ENCODE measurements around the gene ZBTB12.
"Not testable (repeated sequence)": the region's sequence is repeated elsewhere in the genome, so short reads cannot be mapped to it uniquely, and the experiment has no call there.

DNA sequence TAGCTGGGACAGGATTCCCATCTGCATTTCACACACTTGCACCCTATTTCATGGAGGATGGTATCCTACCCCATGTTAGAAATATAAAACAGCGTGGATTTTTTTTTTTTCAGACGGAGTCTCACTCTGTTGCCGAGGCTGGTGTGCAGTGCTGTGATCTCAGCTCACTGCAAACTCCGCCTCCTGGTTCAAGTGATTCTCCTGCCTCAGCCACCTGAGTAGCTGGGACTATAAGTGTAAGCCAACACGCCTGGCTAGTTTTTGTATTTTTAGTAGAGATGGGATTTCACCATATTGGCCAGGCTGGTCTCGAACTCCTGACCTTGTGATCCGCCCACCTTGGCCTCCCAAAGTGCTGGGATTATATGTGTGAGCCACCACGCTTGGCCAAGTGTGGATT lies 44.1 kb downstream of the ZBTB12 start:
- TF ChIP-seq, protein P1, sequence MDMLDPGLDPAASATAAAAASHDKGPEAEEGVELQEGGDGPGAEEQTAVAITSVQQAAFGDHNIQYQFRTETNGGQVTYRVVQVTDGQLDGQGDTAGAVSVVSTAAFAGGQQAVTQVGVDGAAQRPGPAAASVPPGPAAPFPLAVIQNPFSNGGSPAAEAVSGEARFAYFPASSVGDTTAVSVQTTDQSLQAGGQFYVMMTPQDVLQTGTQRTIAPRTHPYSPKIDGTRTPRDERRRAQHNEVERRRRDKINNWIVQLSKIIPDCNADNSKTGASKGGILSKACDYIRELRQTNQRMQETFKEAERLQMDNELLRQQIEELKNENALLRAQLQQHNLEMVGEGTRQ (IDR thresholded peaks at IDR 0.05; ENCODE audit: low read length) = not testable (repeated sequence)
- not testable (repeated sequence) for TF ChIP-seq POU5F1 (IDR thresholded peaks at IDR 0.05; ENCODE audit: low read depth, low read length); SP1 (IDR thresholded peaks at IDR 0.05; ENCODE audit: low read depth, low read length); ATF2 (IDR thresholded peaks at IDR 0.05; ENCODE audit: low read length); FOSL1 (IDR thresholded peaks at IDR 0.05; ENCODE audit: insufficient read depth, low read depth, low read length); JUND (IDR thresholded peaks at IDR 0.05; ENCODE audit: low read length); HDAC2 (IDR thresholded peaks at IDR 0.05; ENCODE audit: borderline replicate concordance in 1 of 2, low read depth in 2 of 2, low read length in 2 of 2); EP300 (IDR thresholded peaks at IDR 0.05; ENCODE audit: borderline replicate concordance in 1 of 2, low read depth in 2 of 2, low read length in 2 of 2); POLR2A (IDR thresholded peaks at IDR 0.05; ENCODE audit: control extremely low read depth in 1 of 2, low read depth in 2 of 2, low read length in 2 of 2); RFX5 (IDR thresholded peaks at IDR 0.05; ENCODE audit: borderline replicate concordance, low read depth, low read length)
- TF ChIP-seq, protein P2, sequence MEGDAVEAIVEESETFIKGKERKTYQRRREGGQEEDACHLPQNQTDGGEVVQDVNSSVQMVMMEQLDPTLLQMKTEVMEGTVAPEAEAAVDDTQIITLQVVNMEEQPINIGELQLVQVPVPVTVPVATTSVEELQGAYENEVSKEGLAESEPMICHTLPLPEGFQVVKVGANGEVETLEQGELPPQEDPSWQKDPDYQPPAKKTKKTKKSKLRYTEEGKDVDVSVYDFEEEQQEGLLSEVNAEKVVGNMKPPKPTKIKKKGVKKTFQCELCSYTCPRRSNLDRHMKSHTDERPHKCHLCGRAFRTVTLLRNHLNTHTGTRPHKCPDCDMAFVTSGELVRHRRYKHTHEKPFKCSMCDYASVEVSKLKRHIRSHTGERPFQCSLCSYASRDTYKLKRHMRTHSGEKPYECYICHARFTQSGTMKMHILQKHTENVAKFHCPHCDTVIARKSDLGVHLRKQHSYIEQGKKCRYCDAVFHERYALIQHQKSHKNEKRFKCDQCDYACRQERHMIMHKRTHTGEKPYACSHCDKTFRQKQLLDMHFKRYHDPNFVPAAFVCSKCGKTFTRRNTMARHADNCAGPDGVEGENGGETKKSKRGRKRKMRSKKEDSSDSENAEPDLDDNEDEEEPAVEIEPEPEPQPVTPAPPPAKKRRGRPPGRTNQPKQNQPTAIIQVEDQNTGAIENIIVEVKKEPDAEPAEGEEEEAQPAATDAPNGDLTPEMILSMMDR (IDR thresholded peaks at IDR 0.05; ENCODE audit: control extremely low read depth in 1 of 3, insufficient read depth in 1 of 3, low read depth in 1 of 3, low read length in 3 of 3) = not testable (repeated sequence)
